GM12878 (cell line): Measurements from ENCODE around the gene HOXD9.

ENCODE experiments used
- CTCF ChIP-seq, 3 experiments: IDR thresholded peaks in 2 of 3; conservative IDR thresholded peaks in 1 of 3; 2 replicates each; pipeline ENCODE4 v1.5.1; 2011; ENCODE audit warnings: low read depth in 3 of 3, low read length in 3 of 3, mild to moderate bottlenecking in 3 of 3, control low read depth in 2 of 3, moderate library complexity in 2 of 3, inconsistent platforms in 1 of 3, mixed read lengths in 1 of 3; ENCODE audit not compliant: control insufficient read depth in 2 of 3, insufficient read depth in 1 of 3; ENCODE audit errors: extremely low read depth in 1 of 3
- DPF2 ChIP-seq: fragments of 450-650 bp; IDR thresholded peaks from 2 replicates; pipeline ENCODE4 v1.6.1; 2017; ENCODE audit warnings: mild to moderate bottlenecking
- JUNB ChIP-seq: IDR thresholded peaks from 2 replicates; pipeline ENCODE4 v1.6.1; 2016; ENCODE audit warnings: antibody characterized with exemption, mild to moderate bottlenecking
- KDM1A ChIP-seq: fragments of 200-600 bp; sonication (generic); IDR thresholded peaks from 2 replicates; pipeline ENCODE4 v1.6.1; 2016; ENCODE audit warnings: borderline replicate concordance
- MAX ChIP-seq: IDR thresholded peaks from 2 replicates; pipeline ENCODE4 v1.6.1; 2012; ENCODE audit warnings: low read depth, low read length, improper control_type of control experiment
- MXI1 ChIP-seq: fragments of 150-350 bp; IDR thresholded peaks from 2 replicates; pipeline ENCODE4 v1.6.1; 2011; ENCODE audit warnings: low read depth, mild to moderate bottlenecking, inconsistent platforms, low read length, improper control_type of control experiment
- NR2C2 ChIP-seq: IDR thresholded peaks from 2 replicates; pipeline ENCODE4 v1.6.1; 2011; ENCODE audit warnings: borderline replicate concordance, low read depth; ENCODE audit not compliant: control insufficient read depth, insufficient read length
- SIN3A ChIP-seq: IDR thresholded peaks from 2 replicates; pipeline ENCODE4 v1.6.1; 2012; ENCODE audit warnings: low read depth, low read length, improper control_type of control experiment
- SREBF1 ChIP-seq: IDR thresholded peaks from 2 replicates; pipeline ENCODE4 v1.6.1; 2012; ENCODE audit warnings: mild to moderate bottlenecking, low read length
- ZNF687 ChIP-seq: fragments of 450-650 bp; IDR thresholded peaks from 2 replicates; pipeline ENCODE4 v1.6.1; 2017; ENCODE audit warnings: mild to moderate bottlenecking, moderate library complexity

GRCh38 chr2:176169711-176170110 lies 47.2 kb downstream of the HOXD9 start:
- no peak for TF ChIP-seq CTCF (IDR thresholded peaks at IDR 0.05 in 2 of 3, conservative IDR thresholded peaks at IDR 0.05 in 1 of 3; ENCODE audit: control insufficient read depth in 2 of 3, extremely low read depth in 1 of 3, insufficient read depth in 1 of 3, low read depth in 3 of 3, low read length in 3 of 3)
- TF ChIP-seq ZNF687 = no peak
- TF ChIP-seq JUNB = no peak
- no peak for TF ChIP-seq DPF2
- no peak for TF ChIP-seq MAX
- TF ChIP-seq SREBF1 = no peak
- no peak for TF ChIP-seq SIN3A
- no peak for TF ChIP-seq MXI1
- no peak for TF ChIP-seq NR2C2
- TF ChIP-seq KDM1A = no peak
